Neural cell (in vitro differentiated cells): ENCODE results near the gene ZNF628. TPM values are rescaled to one million over a fixed set of nuclear protein-coding genes. Genes with fewer than 3 reads are reported as not detected.

Source experiments
- H2AFZ ChIP-seq: fragments of 200-600, 300-800 bp; sonication (generic), shearing (Covaris generic); 2 replicates; pipeline ENCODE4 v1.6.0; 2014; ENCODE audit warnings: low read depth, mild to moderate bottlenecking, antibody characterized with exemption, low read length, moderate library complexity
- H3F3A ChIP-seq: fragments of 200-600 bp; shearing (Covaris generic); 2 replicates; pipeline ENCODE4 v1.6.1; 2016; ENCODE audit warnings: mild to moderate bottlenecking, moderate library complexity, mixed read lengths, antibody characterized with exemption, low read length; ENCODE audit not compliant: insufficient read depth, poor library complexity, severe bottlenecking
- H3K27ac ChIP-seq: fragments of 200-600, 300-800 bp; sonication (generic), shearing (Covaris generic); 2 replicates; pipeline ENCODE4 v1.5.1; 2014; ENCODE audit warnings: mild to moderate bottlenecking, low read length, moderate library complexity
- H3K27me3 ChIP-seq: fragments of 300-800, 200-600 bp; sonication (generic), shearing (Covaris generic); 2 replicates; pipeline ENCODE4 v1.6.0; 2014; ENCODE audit warnings: mild to moderate bottlenecking, low read depth, low read length, moderate library complexity; ENCODE audit not compliant: insufficient read depth
- H3K36me3 ChIP-seq: fragments of 300-800, 200-600 bp; sonication (generic), shearing (Covaris generic); 2 replicates; pipeline ENCODE4 v1.5.1; 2014; ENCODE audit warnings: mild to moderate bottlenecking, antibody characterized with exemption, low read length, moderate library complexity; ENCODE audit not compliant: insufficient read depth
- H3K4me2 ChIP-seq: fragments of 300-800, 200-600 bp; sonication (generic), shearing (Covaris generic); 2 replicates; pipeline ENCODE4 v1.6.0; 2014; ENCODE audit warnings: mild to moderate bottlenecking, low read length
- H3K4me3 ChIP-seq: fragments of 300-800, 200-600 bp; sonication (generic), shearing (Covaris generic); 2 replicates; pipeline ENCODE4 v1.5.1; 2014; ENCODE audit warnings: mild to moderate bottlenecking, low read length, moderate library complexity
- H3K79me2 ChIP-seq: fragments of 200-600 bp; shearing (Covaris generic); replicated peaks from 2 replicates; pipeline ENCODE4 v1.6.0; 2014; ENCODE audit warnings: mild to moderate bottlenecking, low read length, moderate library complexity; ENCODE audit not compliant: insufficient read depth
- H3K9ac ChIP-seq: fragments of 300-800, 200-600 bp; sonication (generic), shearing (Covaris generic); 2 replicates; pipeline ENCODE4 v1.6.1; 2016; ENCODE audit warnings: mild to moderate bottlenecking, low read length, mixed read lengths
- H3K9me2 ChIP-seq: fragments of 200-600 bp; shearing (Covaris generic); 2 replicates; pipeline ENCODE4 v1.6.1; 2016; ENCODE audit warnings: mild to moderate bottlenecking, low read length, mixed read lengths; ENCODE audit not compliant: insufficient read depth
- H3K9me3 ChIP-seq: fragments of 200-600, 300-800 bp; sonication (generic), shearing (Covaris generic); 2 replicates; pipeline ENCODE4 v1.6.1; 2016; ENCODE audit warnings: mild to moderate bottlenecking, mixed run types, low read length, moderate library complexity, mixed read lengths
- H4K20me1 ChIP-seq: fragments of 200-600 bp; shearing (Covaris generic); 2 replicates; pipeline ENCODE4 v1.6.1; 2016; ENCODE audit warnings: mild to moderate bottlenecking, mixed run types; ENCODE audit not compliant: insufficient read depth
- CTCF ChIP-seq: fragments of 450-650 bp; IDR thresholded peaks from 2 replicates; pipeline ENCODE4 v1.5.1; 2014; ENCODE audit warnings: antibody characterized with exemption, mild to moderate bottlenecking, moderate library complexity; ENCODE audit not compliant: poor library complexity, severe bottlenecking
- EP300 ChIP-seq: fragments of 450-650 bp; conservative IDR thresholded peaks from 2 replicates; pipeline ENCODE4 v1.6.1; 2014; ENCODE audit warnings: antibody characterized with exemption, mild to moderate bottlenecking, moderate library complexity; ENCODE audit not compliant: poor library complexity, severe bottlenecking
- EZH2 ChIP-seq: fragments of 200-600, 300-800 bp; shearing (Covaris generic), sonication (generic); IDR thresholded peaks from 2 replicates; pipeline ENCODE4 v1.6.1; 2014; ENCODE audit warnings: antibody characterized with exemption, low read length, borderline replicate concordance, mild to moderate bottlenecking; ENCODE audit not compliant: insufficient read depth, poor library complexity, severe bottlenecking
- MXI1 ChIP-seq: fragments of 450-650 bp; conservative IDR thresholded peaks from 2 replicates; pipeline ENCODE4 v1.6.1; 2014; ENCODE audit warnings: antibody characterized with exemption, mild to moderate bottlenecking; ENCODE audit not compliant: poor library complexity, severe bottlenecking
- POLR2AphosphoS5 ChIP-seq: IDR thresholded peaks from 2 replicates; pipeline ENCODE4 v1.6.1; 2012
- RAD21 ChIP-seq: fragments of 450-650 bp; conservative IDR thresholded peaks from 2 replicates; pipeline ENCODE4 v1.6.1; 2014; ENCODE audit warnings: antibody characterized with exemption, mild to moderate bottlenecking, moderate library complexity
- REST ChIP-seq: IDR thresholded peaks from 2 replicates; pipeline ENCODE4 v1.6.1; 2012; ENCODE audit warnings: borderline replicate concordance
- SMC3 ChIP-seq: fragments of 450-650 bp; conservative IDR thresholded peaks from 2 replicates; pipeline ENCODE4 v1.6.1; 2014; ENCODE audit warnings: antibody characterized with exemption, mild to moderate bottlenecking, moderate library complexity; ENCODE audit not compliant: poor library complexity
- TAF1 ChIP-seq: IDR thresholded peaks from 2 replicates; pipeline ENCODE4 v1.6.1; 2012; ENCODE audit warnings: low read depth
- polyA plus RNA-seq: library from polyadenylated mRNA; depleted of rRNA; stranded (reverse); fragments of >200 nt; gene quantifications from 2 replicates; pipeline ENCODE4 v1.2.3, GENCODE V29; 2014

ZNF628 gene
- polyA plus RNA-seq, 1 donor from 2014 or later, result 0.37 TPM

- Histone ChIP-seq H3K79me2 (no peaks in the 10 kb centered on the region), H3F3A (no peaks in the 10 kb centered on the region), H4K20me1 (no peaks in the 10 kb centered on the region), H3K4me2 (no peak overlapping the region), H3K27me3 (peaks cover 3% of the 10 kb centered on the region), H3K36me3 (no peaks in the 10 kb centered on the region), H3K4me3 (peak overlapping the region; percentile 99), H3K9me3 (no peaks in the 10 kb centered on the region), H2AFZ (no peak overlapping the region), H3K9ac (peak overlapping the region; percentile 93), H3K27ac (peak overlapping the region; percentile 81), H3K9me2 (no peaks in the 10 kb centered on the region)
- TF ChIP-seq POLR2AphosphoS5, result no peak
- TF ChIP-seq SMC3, result no peak
- peak; percentile 39 for TF ChIP-seq RAD21
- TF ChIP-seq CTCF, result peak; percentile 11
- peak; percentile 23 for TF ChIP-seq MXI1
Observed at GRCh38 chr19:55452749-55453346, 23.6 kb upstream of the ZNF628 start.

GRCh38 chr19:55453511-55454260, 22.7 kb upstream of the ZNF628 start:
- no peaks in the 10 kb centered on the region for H3K79me2 ChIP-seq
- H3K9me2 ChIP-seq, result no peaks in the 10 kb centered on the region
- H4K20me1 ChIP-seq, result no peaks in the 10 kb centered on the region
- no peaks in the 10 kb centered on the region for H3K36me3 ChIP-seq
- TF ChIP-seq EZH2 (no peak), CTCF (no peak), REST (no peak), EP300 (no peak), POLR2AphosphoS5 (no peak), RAD21 (no peak), MXI1 (no peak), TAF1 (no peak), SMC3 (no peak)
- H2AFZ ChIP-seq, result no peak overlapping the region
- peak overlapping the region; percentile 63 for H3K27ac ChIP-seq
- H3F3A ChIP-seq, result no peaks in the 10 kb centered on the region
- H3K4me2 ChIP-seq, result no peak overlapping the region
- H3K9me3 ChIP-seq, result no peaks in the 10 kb centered on the region
- peaks cover 3% of the 10 kb centered on the region for H3K27me3 ChIP-seq
- peak overlapping the region; percentile 99 for H3K4me3 ChIP-seq
- no peak overlapping the region for H3K9ac ChIP-seq
